NCI-H2107 (cell line): ENCODE data around the gene INIP.
A peak's percentile ranks its signal among the peaks of the same experiment; 100 is the strongest.
"Not testable (repeated sequence)": the region's sequence is repeated elsewhere in the genome, so short reads cannot be mapped to it uniquely, and the experiment has no call there.

Experiments used
- DNase-seq: peaks from one replicate; lab custom pipeline; 2025; lab: John Stamatoyannopoulos, UW

Gene INIP

GRCh38 chr9:112734892-112735291, 17.0 kb upstream of the INIP start:
- no peak for DNase-seq

GRCh38 chr9:112731971-112732370, 14.1 kb upstream of the INIP start:
- no peak for DNase-seq

GRCh38 chr9:112728401-112728800, 10.5 kb upstream of the INIP start:
- no peak for DNase-seq

GRCh38 chr9:112726428-112726827, 8.5 kb upstream of the INIP start:
- no peak for DNase-seq

- no peak for DNase-seq
Measured at GRCh38 chr9:112725961-112726360, 8.0 kb upstream of the INIP start.

GRCh38 chr9:112722749-112723148, 4.8 kb upstream of the INIP start:
- DNase-seq = not testable (repeated sequence)

GRCh38 chr9:112720113-112720780, 2.3 kb upstream of the INIP start:
- no peak for DNase-seq

GRCh38 chr9:112719696-112720095, 1.8 kb upstream of the INIP start:
- no peak for DNase-seq

GRCh38 chr9:112719241-112719691, 1.3 kb upstream of the INIP start:
- no peak for DNase-seq

- no peak for DNase-seq
Measured at GRCh38 chr9:112712678-112713077, 5.2 kb downstream of the INIP start.

GRCh38 chr9:112711050-112711689, 6.7 kb downstream of the INIP start:
- DNase-seq = peak; percentile 0

GRCh38 chr9:112705768-112706427, 12.0 kb downstream of the INIP start:
- DNase-seq = peak; percentile 3

- DNase-seq = no peak
Measured at GRCh38 chr9:112703304-112703703, 14.6 kb downstream of the INIP start.

GRCh38 chr9:112700085-112700484, 17.8 kb downstream of the INIP start:
- no peak for DNase-seq

GRCh38 chr9:112699230-112699629, 18.7 kb downstream of the INIP start:
- DNase-seq = no peak

GRCh38 chr9:112696461-112696860, 21.5 kb downstream of the INIP start:
- DNase-seq = no peak

- DNase-seq = no peak
Measured at GRCh38 chr9:112694706-112695555, 23.0 kb downstream of the INIP start.

GRCh38 chr9:112689161-112689740, 28.7 kb downstream of the INIP start:
- DNase-seq = no peak

- no peak for DNase-seq
Measured at GRCh38 chr9:112680731-112681402, 37.0 kb downstream of the INIP start.

GRCh38 chr9:112677040-112677439, 40.9 kb downstream of the INIP start:
- no peak for DNase-seq

GRCh38 chr9:112673221-112673620, 44.7 kb downstream of the INIP start:
- DNase-seq = not testable (repeated sequence)
